ENCODE data around the gene FAM120AOS.

FAM120AOS gene

GRCh38 chr9:93436655-93437407 is 16.6 kb downstream of the FAM120AOS start:
- no peak for DNase-seq

- DNase-seq, result no peak
These were observed 17.2 kb downstream of the FAM120AOS start for GRCh38 chr9:93436218-93436617.

GRCh38 chr9:93435386-93435785 is 18.0 kb downstream of the FAM120AOS start:
- no peak for DNase-seq

- no peak for DNase-seq
These were observed 19.3 kb downstream of the FAM120AOS start for GRCh38 chr9:93434056-93434455.

GRCh38 chr9:93432964-93433363 is 20.4 kb downstream of the FAM120AOS start:
- DNase-seq, result no peak

GRCh38 chr9:93431539-93432105 is 21.8 kb downstream of the FAM120AOS start:
- DNase-seq, result no peak

- no peak for DNase-seq
These were observed 25.6 kb downstream of the FAM120AOS start for GRCh38 chr9:93427655-93428379.

- no peak for DNase-seq
These were observed 30.3 kb downstream of the FAM120AOS start for GRCh38 chr9:93422977-93423616.

- no peak for DNase-seq
These were observed 34.4 kb downstream of the FAM120AOS start for GRCh38 chr9:93419023-93419422.

GRCh38 chr9:93417538-93417937 is 35.8 kb downstream of the FAM120AOS start:
- DNase-seq, result no peak

- DNase-seq, result no peak
These were observed 36.7 kb downstream of the FAM120AOS start for GRCh38 chr9:93416530-93417235.

- no peak for DNase-seq
These were observed 38.1 kb downstream of the FAM120AOS start for GRCh38 chr9:93415176-93415690.

- DNase-seq, result no peak
These were observed 39.9 kb downstream of the FAM120AOS start for GRCh38 chr9:93413530-93413929.

GRCh38 chr9:93406371-93406770 is 47.0 kb downstream of the FAM120AOS start:
- DNase-seq, result no peak

GRCh38 chr9:93398471-93398870 is 54.9 kb downstream of the FAM120AOS start:
- DNase-seq, result no peak

- DNase-seq, result peak; percentile 8
These were observed 55.6 kb downstream of the FAM120AOS start for GRCh38 chr9:93397661-93398373.

Data from fibroblast of upper back skin (primary cell).